Measurements from ENCODE around the gene CCDC97. TPM values are rescaled to one million over a fixed set of nuclear protein-coding genes. Genes with fewer than 3 reads are reported as not detected.

CCDC97 gene
- total RNA-seq, 1 experiment from 2014 or later, result 23.0 TPM

DNA sequence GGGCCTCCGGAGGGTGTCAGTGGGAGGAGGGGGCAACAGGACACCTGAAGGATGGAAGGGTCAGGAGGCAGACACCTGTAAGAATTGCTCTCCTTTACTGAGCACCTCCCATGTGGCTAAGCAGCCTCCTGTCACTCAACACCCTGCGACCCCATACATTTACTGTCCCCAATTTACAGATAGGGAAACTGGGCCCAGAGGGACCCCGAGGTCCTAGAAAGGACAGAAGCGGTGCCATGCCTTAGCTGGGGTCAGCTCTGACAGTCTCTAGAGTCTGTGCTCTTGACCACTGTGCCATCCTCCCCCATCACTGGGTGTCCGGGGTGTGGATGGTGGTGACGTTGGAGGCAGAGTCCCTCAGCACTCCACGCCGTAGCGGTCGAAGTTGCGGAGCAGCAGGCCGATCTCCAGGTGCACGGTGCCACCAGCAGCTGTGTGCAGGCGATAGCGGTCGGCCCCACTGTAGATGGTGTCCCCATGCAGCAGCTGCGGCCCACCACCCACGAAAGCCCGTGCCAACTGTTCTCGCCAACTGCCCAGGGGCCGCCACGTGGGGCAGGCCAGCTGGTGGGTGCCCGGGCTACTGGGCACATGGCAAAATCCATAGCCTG is 44.5 kb downstream of the CCDC97 start (continued):
- TF ChIP-seq, protein P1, sequence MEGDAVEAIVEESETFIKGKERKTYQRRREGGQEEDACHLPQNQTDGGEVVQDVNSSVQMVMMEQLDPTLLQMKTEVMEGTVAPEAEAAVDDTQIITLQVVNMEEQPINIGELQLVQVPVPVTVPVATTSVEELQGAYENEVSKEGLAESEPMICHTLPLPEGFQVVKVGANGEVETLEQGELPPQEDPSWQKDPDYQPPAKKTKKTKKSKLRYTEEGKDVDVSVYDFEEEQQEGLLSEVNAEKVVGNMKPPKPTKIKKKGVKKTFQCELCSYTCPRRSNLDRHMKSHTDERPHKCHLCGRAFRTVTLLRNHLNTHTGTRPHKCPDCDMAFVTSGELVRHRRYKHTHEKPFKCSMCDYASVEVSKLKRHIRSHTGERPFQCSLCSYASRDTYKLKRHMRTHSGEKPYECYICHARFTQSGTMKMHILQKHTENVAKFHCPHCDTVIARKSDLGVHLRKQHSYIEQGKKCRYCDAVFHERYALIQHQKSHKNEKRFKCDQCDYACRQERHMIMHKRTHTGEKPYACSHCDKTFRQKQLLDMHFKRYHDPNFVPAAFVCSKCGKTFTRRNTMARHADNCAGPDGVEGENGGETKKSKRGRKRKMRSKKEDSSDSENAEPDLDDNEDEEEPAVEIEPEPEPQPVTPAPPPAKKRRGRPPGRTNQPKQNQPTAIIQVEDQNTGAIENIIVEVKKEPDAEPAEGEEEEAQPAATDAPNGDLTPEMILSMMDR (IDR thresholded peaks at IDR 0.05 in 2 of 3, conservative IDR thresholded peaks at IDR 0.05 in 1 of 3; ENCODE audit: borderline replicate concordance in 1 of 3, insufficient read depth in 1 of 3, low read depth in 2 of 3, low read length in 2 of 3), result no peak
- TF ChIP-seq, protein P2, sequence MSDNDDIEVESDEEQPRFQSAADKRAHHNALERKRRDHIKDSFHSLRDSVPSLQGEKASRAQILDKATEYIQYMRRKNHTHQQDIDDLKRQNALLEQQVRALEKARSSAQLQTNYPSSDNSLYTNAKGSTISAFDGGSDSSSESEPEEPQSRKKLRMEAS (IDR thresholded peaks at IDR 0.05), result no peak
- no peak for TF ChIP-seq JUND (IDR thresholded peaks at IDR 0.05)
- no peak for TF ChIP-seq TCF7L2 (IDR thresholded peaks at IDR 0.05; ENCODE audit: borderline replicate concordance, extremely low read depth, insufficient read depth, insufficient read length)
- TF ChIP-seq ELF1 (IDR thresholded peaks at IDR 0.05; ENCODE audit: borderline replicate concordance, low read depth), result no peak

DNA sequence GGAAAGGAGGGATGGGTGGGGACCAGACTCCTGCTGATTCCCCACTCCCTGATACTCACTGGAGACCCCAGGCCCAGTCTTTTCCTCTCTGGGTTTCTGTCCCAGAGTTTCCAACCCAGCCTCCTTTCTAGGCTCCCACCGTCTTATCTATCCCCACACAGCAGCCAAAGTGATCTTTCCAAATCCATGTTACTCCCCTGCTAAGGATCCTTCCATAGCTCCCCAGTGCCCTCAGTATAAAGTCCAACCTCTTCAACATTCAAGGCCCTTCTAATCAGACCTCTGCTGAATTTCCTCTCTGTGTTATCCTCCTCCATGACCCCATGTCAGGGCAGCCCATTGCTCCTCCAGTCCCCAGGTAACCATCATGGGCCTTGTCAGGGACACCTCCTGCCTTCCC is 45.1 kb downstream of the CCDC97 start:
- Histone ChIP-seq H3K27ac (ENCODE audit: low read depth, low read length) (no peak overlapping the region; the same call in 1 of the 2 replicates), H3K27me3 (ENCODE audit: insufficient read depth, low read length) (no peaks in the 10 kb centered on the region), H3K9ac (ENCODE audit: low read length) (no peak overlapping the region), H3K9me3 (ENCODE audit: control insufficient read depth in 1 of 2, insufficient read depth in 1 of 2, low read depth in 1 of 2, low read length in 2 of 2) (no peaks in the 10 kb centered on the region), H2AFZ (ENCODE audit: low read depth, low read length, poor library complexity, severe bottlenecking) (no peak overlapping the region), H4K20me1 (ENCODE audit: insufficient read depth) (no peaks in the 10 kb centered on the region), H3K9me2 (ENCODE audit: insufficient read depth) (no peaks in the 10 kb centered on the region), H3K36me3 (ENCODE audit: control insufficient read depth in 1 of 2, insufficient read depth in 2 of 2, low read length in 2 of 2) (no peaks in the 10 kb centered on the region), H3K4me2 (ENCODE audit: low read length) (no peak overlapping the region), H3K4me3 (replicated peaks in 1 of 2; ENCODE audit: low read depth in 1 of 2, low read length in 2 of 2) (no peak overlapping the region), H3K79me2 (ENCODE audit: insufficient read depth, low read length) (peaks cover 28% of the 10 kb centered on the region; the same call in 1 of the 2 replicates), H3K4me1 (ENCODE audit: control insufficient read depth in 1 of 2, insufficient read depth in 2 of 2, low read length in 2 of 2) (peaks cover 11 to 29% of the 10 kb centered on the region in 2 experiments; a peak in 3 of 4 replicates)
- intact Hi-C loops (cut with micrococcal nuclease), result no loop called here
- BruUV-seq (replicated peaks), result no TSS peak
- POLR2A ChIA-PET, result interaction anchor here (1.5 kb wide), 1 partner anchor 9 kb away, joined by 5 read pairs; the partner anchor contains the start of gene B9D2
- TF ChIP-seq, protein P1 (IDR thresholded peaks at IDR 0.05 in 2 of 3, conservative IDR thresholded peaks at IDR 0.05 in 1 of 3; ENCODE audit: borderline replicate concordance in 1 of 3, insufficient read depth in 1 of 3, low read depth in 2 of 3, low read length in 2 of 3), result no peak
- TF ChIP-seq JUND (IDR thresholded peaks at IDR 0.05), result no peak
- TF ChIP-seq, protein P2 (IDR thresholded peaks at IDR 0.05), result no peak
- DNase-seq (ENCODE audit: low read depth, low spot score) (no peak), ATAC-seq (no peak)
- CTCF ChIA-PET, result interaction anchor here (1.3 to 5.6 kb wide), 2 partner anchors 10 to 46 kb away, joined by 4 to 54 read pairs; partner anchors contain the start of gene B9D2
- RAD21 ChIA-PET (ENCODE audit: low non-redundant PET in 1 of 2, low total read pairs in 2 of 2, uncharacterized antibody in 2 of 2, unreplicated experiment in 2 of 2), result interaction anchor here in 1 of 2 experiments (0.7 kb wide), 1 partner anchor 25 kb away, joined by 3 read pairs; no protein-coding TSS in a partner anchor

Data from HCT116 (cell line).